ENCODE results near the gene SMARCD3. TPM values are rescaled to one million over a fixed set of nuclear protein-coding genes. Genes with fewer than 3 reads are reported as not detected.

Gene SMARCD3
- total RNA-seq, 2 donors from 2014 or later: 45.8 to 68.4 TPM

- no peak for DNase-seq (ENCODE audit: low spot score)
- intact Hi-C loops (cut with DNase I): no loop called here
These were observed 46.7 kb downstream of the SMARCD3 start for GRCh38 chr7:151201751-151202150.

GRCh38 chr7:151201344-151201743 lies 47.1 kb downstream of the SMARCD3 start:
- intact Hi-C loops (cut with DNase I): no loop called here

GRCh38 chr7:151198945-151199848 lies 49.3 kb downstream of the SMARCD3 start:
- DNase-seq (ENCODE audit: low spot score): no peak
- intact Hi-C loops (cut with DNase I): no loop called here

More at GRCh38 chr7:151201344-151201743, 47.1 kb downstream of the SMARCD3 start:
- no peak for DNase-seq (ENCODE audit: low spot score)

- no peak for DNase-seq (ENCODE audit: low spot score)
- intact Hi-C loops (cut with DNase I): no loop called here
These were observed 50.6 kb downstream of the SMARCD3 start for GRCh38 chr7:151197932-151198331.

GRCh38 chr7:151195616-151196450 lies 52.7 kb downstream of the SMARCD3 start:
- intact Hi-C loops (cut with DNase I): no loop called here
- no peak for DNase-seq (ENCODE audit: low spot score)

GRCh38 chr7:151194188-151194587 lies 54.3 kb downstream of the SMARCD3 start:
- no peak for DNase-seq (ENCODE audit: low spot score)
- intact Hi-C loops (cut with DNase I): no loop called here

- no peak for DNase-seq (ENCODE audit: low spot score)
- intact Hi-C loops (cut with DNase I): loop anchor here in 1 of 2 donors (2.0 kb wide), 1 partner anchor 239 kb away; no protein-coding TSS in a partner anchor
These were observed 55.1 kb downstream of the SMARCD3 start for GRCh38 chr7:151193203-151193978.

- DNase-seq (ENCODE audit: low spot score): no peak
- intact Hi-C loops (cut with DNase I): loop anchor here in 1 of 2 donors (2.0 kb wide), 1 partner anchor 241 kb away; no protein-coding TSS in a partner anchor
These were observed 56.4 kb downstream of the SMARCD3 start for GRCh38 chr7:151192002-151192539.

GRCh38 chr7:151191544-151191943 lies 57.0 kb downstream of the SMARCD3 start:
- intact Hi-C loops (cut with DNase I): no loop called here
- DNase-seq (ENCODE audit: low spot score): no peak

GRCh38 chr7:151189038-151189437 lies 59.5 kb downstream of the SMARCD3 start:
- no peak for DNase-seq (ENCODE audit: low spot score)
- intact Hi-C loops (cut with DNase I): no loop called here

Other genes starting within 250 kb of the SMARCD3 start
- not detected for gene ATG9B, start 224.2 kb downstream of the SMARCD3 start, total RNA-seq
- gene ABCB8, start 220.2 kb downstream of the SMARCD3 start, total RNA-seq: 10 to 100 TPM; 19.2 to 24.5 TPM
- 1 to 10 TPM; 1.4 to 1.5 TPM for gene ASIC3, start 200.2 kb downstream of the SMARCD3 start, total RNA-seq
- 1 to 10 TPM; 5.2 to 7.3 TPM for gene CDK5, start 190.8 kb downstream of the SMARCD3 start, total RNA-seq
- 100 to 1,000 TPM; 105 to 212 TPM for gene SLC4A2, start 189.1 kb downstream of the SMARCD3 start, total RNA-seq
- gene FASTK, start 167.9 kb downstream of the SMARCD3 start, total RNA-seq: 10 to 100 TPM; 35.5 to 56.3 TPM
- gene TMUB1, start 165.2 kb downstream of the SMARCD3 start, total RNA-seq: 10 to 100 TPM; 27.4 to 27.7 TPM
- 10 to 100 TPM; 55.7 to 63.6 TPM for gene AGAP3, start 162.2 kb downstream of the SMARCD3 start, total RNA-seq
- gene GBX1, start 81.0 kb downstream of the SMARCD3 start, total RNA-seq: not detected
- not detected for gene ASB10, start 61.4 kb downstream of the SMARCD3 start, total RNA-seq
- gene H2BK1, start 38.2 kb downstream of the SMARCD3 start, total RNA-seq: 1 to 10 TPM in 1 of 2 donors, not detected in 1; 1.1 TPM
- gene ABCF2, start 21.5 kb downstream of the SMARCD3 start, total RNA-seq: 10 to 100 TPM; 24.4 to 27.4 TPM
- gene CHPF2, start 16.2 kb downstream of the SMARCD3 start, total RNA-seq: 10 to 100 TPM; 37.5 to 40.7 TPM
- 10 to 100 TPM; 33.0 to 37.9 TPM for gene NUB1, start 93.1 kb upstream of the SMARCD3 start, total RNA-seq
- gene WDR86, start 161.3 kb upstream of the SMARCD3 start, total RNA-seq: 1 to 10 TPM; 4.1 to 6.2 TPM
- gene CRYGN, start 191.4 kb upstream of the SMARCD3 start, total RNA-seq: 1 to 10 TPM in 1 of 2 donors, under 1 TPM in 1; 0.42 to 1.1 TPM